Ammon's horn (tissue), 1 donor: ENCODE results near the gene ERGIC1.

Experiments
- DNase-seq: peaks from one replicate; pipeline ENCODE4 v3.0.0-alpha.2; 2016; ENCODE audit warnings: low spot score

The ERGIC1 gene

GRCh38 chr5:172866378-172866777 lies 32.3 kb downstream of the ERGIC1 start:
- DNase-seq: no peak

GRCh38 chr5:172866802-172867748 lies 33.0 kb downstream of the ERGIC1 start:
- DNase-seq: peak; percentile 56

DNA sequence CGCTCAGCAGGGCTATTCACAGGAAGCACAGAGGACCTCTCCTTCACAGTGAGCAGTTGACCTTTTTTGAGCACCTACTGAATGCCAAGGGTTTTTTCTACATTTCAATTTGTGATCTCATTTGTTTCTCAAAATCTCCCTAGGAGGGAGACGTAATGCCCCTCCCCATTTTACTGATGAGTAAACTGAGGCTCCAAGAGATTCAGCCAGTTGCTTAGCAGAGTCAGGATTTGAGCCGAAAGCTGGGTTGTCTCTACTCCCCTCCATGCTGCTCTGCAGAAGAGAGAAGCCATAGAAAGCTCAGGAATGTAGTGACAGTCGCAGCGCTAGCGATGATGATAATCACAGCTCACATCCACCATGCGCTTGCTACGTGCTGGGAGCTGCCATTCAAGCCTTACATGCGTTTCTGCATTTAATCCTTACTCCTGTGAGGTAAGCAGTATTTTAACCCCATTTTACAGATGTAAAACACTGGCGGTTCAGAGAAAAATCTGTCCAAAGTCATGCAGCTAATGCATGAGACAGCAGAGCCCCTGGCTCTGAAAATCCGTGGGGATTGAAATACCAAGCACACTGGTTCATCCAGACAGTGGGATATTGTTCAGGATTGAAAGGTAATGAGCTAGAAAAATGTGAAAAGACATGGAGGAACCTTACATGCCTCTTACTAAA lies 33.8 kb downstream of the ERGIC1 start:
- DNase-seq: no peak

- no peak for DNase-seq
Observed at GRCh38 chr5:172868436-172868923, 34.4 kb downstream of the ERGIC1 start.

DNA sequence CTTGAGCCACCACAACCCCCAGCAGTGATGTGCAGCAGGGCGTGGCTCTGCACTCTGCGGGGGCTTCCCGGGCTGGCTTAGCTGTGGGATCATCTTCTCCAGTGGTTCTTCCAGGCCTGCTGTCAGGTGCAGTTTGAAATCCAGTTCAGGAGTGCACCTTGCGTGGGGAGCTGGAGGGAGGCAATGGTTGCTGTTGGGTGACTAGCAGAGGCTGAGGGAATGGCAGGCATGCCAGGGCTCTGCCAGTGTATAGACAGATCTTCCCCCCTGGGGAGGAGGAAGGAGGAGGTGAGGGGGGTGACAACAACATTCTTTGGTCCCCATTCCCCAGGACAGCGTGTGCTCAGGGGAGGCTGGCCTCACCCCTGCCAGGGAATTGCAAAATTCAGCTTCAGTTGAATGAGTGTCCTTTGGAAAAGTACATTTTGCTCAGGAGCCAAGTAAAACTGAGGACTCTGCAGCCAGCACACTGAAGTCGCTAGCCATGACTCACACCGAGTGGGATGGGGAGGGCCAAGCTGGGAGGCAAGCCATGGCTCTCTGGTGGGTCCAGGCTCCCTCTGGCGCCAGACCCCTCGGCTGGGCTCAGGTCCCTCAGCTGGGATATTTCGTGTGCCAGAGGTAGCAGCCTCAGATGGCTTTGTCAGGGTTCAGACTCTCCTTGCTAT lies 35.0 kb downstream of the ERGIC1 start:
- peak; percentile 84 for DNase-seq

GRCh38 chr5:172869691-172870090 lies 35.6 kb downstream of the ERGIC1 start:
- no peak for DNase-seq

GRCh38 chr5:172870291-172870714 lies 36.3 kb downstream of the ERGIC1 start:
- no peak for DNase-seq

DNA sequence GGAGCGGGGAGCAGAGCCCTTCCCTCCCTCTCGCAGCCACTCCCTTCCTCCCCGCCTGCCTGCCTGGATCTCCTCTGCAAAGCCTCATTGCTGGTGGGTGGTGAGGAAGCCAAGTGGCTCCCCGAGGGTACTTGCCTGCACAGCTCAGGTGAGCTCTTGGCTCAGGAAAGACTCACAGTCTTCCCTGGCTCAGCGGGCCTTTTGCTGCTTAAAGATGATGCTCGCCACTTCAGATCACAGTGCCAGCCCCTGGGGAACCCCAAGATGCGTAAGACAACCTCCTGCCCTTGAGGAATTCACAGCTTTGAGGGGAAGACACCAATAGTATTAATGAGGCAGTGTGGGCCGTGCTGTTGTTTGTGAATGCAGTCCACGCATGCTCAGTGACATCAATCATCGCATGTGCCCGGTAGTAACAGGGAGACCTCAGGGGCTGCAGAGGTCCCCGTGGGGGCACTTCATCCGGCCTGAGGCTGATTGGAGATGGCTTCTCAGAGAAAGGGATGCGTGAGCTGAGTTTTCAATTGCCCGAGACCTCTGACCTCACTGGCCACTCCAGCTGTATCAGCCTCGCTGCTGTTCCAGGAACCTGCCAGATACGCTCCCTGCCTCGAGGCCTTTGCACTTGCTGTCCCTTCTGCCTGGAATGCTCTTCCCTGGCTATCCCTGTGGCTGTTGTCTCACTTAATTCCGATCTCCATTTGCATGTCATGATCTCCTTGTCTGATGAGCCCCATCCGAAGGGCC lies 36.8 kb downstream of the ERGIC1 start:
- no peak for DNase-seq

DNA sequence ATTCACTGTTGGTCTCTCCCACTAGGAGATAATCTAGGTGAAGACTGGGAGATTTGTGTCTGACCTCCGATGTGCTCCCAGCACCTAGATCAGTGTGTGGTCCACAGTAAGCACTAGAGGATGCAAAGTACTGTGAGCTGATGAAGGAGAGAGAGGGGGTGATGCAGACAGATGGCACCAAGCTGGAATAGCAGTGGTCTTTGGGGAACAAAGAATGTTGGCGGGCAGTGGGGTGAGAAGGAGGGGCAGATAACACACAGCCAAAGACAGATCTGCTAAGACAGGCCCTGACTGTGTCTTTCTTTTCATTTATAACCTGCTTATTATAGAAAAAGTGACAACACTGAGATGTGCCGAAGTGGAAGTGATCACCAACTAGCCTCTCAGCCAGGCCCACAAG lies 37.5 kb downstream of the ERGIC1 start:
- no peak for DNase-seq

- no peak for DNase-seq
Observed at GRCh38 chr5:172871982-172872381, 37.9 kb downstream of the ERGIC1 start.

- DNase-seq: no peak
Observed at GRCh38 chr5:172872997-172873491, 39.0 kb downstream of the ERGIC1 start.

GRCh38 chr5:172873513-172873912 lies 39.5 kb downstream of the ERGIC1 start:
- no peak for DNase-seq

- DNase-seq: no peak
Observed at GRCh38 chr5:172874647-172875504, 40.8 kb downstream of the ERGIC1 start.

DNA sequence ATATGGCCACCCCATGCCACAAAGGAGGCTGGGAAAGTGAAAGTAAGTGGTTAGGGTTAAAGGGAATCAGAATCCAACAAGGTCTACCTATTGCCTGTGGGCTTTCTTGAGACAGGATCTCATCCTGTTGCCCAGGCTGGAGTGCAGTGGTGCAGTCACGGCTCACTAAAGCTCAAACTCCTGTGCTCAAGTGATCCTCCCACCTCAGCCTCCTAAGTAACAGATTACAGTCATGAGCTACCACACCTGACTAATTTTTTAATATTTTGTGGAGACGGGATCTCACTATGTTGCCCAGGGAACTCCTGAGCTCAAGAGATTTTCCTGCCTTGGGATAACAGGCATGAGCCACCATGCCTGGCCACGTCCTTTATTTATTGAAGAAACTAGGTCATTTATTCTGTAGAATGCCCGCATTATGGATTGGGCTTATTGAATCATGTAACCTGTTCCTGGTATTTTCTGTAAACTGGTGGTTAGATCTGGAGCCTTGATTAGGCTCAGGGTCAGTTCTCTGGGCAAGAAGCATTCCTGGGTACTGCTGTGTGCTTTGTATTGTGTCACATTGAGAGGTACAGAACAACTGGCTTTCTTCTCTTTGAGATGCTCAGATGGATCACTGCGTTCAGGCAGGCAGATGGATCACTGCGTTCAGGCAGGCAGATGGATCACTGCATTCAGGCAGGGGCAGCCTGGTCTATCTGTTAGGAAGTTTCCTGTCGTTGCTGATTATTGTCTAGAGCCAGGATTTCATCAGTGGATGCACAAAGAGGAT lies 41.6 kb downstream of the ERGIC1 start:
- DNase-seq: peak; percentile 69

- no peak for DNase-seq
Observed at GRCh38 chr5:172876578-172876977, 42.5 kb downstream of the ERGIC1 start.

DNA sequence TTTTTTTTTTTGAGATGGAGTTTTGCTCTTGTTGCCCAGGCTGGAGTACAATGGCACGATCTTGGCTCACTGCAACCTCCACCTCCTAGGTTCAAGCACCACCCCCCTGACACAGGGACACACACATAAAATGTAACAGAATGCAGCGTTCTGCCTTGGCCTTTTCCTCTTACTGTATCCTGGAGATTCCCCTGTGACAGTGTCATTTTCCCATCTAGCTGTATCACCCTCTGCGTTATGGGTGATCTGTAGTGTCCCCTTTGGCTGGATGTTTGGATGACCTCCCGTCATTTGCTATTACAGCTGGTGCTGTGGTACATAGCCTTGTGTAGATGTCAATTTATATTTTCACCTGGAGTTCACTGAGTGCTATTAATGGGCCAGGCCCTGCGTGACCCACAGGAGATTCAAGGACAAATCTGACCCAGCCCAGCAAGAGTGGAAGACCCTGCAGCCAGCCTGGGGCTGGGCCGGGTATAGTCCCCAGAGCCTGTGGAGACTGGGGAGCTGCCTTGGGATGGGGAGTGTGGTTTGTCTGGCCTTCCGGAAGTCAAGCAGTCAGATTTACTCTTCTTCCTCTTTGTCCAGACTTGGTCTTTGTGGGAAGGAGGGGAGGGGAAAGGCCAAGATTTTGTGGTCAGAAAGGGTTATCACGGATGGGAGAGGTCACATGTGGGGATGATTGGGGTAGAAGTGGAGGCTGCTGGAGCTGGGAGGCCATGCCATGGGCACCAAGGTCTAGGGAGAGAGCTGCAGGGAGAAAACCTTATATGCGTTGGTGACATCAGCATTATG lies 43.6 kb downstream of the ERGIC1 start:
- peak; percentile 57 for DNase-seq

DNA sequence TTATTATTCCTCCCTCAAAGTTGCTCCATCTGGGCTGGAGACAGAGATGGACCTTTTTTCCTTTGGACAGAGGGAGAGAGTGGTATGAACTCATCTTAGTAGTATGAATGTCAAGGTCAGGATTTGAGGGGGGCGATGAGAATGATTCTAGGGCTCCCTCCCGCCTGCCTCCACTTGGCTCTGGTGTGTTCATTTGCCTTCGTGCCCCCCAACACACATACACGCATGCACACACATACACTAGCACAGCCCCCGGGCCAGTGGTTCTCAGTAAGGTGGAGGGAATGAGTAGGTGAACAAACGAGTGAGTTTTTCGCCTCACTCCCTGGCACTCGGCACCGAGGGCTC lies 44.5 kb downstream of the ERGIC1 start:
- DNase-seq: no peak

DNA sequence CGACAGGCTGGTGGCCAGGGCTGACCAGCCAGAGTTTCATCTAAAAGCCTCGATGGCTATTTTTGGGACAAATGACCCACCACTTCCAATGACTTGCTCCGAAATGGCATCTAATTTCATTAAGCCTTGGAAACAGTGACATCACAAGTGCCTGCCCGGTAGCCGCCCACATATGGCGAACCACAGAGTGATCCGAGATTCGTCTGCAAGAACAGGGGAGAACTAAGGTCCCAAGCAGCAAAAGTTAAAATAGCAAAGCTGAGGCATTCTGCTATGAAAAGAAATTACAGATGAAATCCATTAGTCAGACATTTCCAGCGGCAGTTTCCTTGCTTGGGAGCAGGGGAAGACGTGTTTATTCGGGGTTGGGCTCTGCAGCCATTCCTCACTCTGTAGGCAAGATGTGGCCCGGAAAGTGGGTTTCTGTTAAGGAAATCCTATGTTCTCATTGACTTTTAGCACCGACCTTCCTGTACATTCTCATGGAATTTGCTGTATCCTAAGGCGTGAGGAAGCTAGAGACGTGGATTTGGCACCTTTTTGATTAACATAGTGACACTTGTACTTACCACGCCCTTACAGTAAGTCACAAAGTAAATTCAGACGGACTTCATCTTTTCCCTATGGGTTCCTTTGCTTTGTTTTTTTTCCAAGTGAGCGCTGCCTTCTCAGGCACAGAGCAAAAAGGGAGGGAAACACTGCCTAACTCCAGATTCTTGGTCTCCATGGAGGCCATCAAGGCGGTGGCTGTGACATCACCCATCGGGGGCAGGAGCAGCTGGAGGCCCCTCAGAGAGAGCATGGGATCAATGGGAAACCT lies 45.1 kb downstream of the ERGIC1 start:
- DNase-seq: no peak
